HG03064 (cell line): ENCODE results near the gene STAT3.
"Not testable (repeated sequence)": the region's sequence is repeated elsewhere in the genome, so short reads cannot be mapped to it uniquely, and the experiment has no call there.

Experiments used
- ATAC-seq: cut with Tn5 transposase; IDR thresholded peaks from one replicate; pipeline ENCODE4 v1.9.1; 2021; ENCODE audit warnings: low read depth; ENCODE audit not compliant: unreplicated experiment

STAT3 gene

DNA sequence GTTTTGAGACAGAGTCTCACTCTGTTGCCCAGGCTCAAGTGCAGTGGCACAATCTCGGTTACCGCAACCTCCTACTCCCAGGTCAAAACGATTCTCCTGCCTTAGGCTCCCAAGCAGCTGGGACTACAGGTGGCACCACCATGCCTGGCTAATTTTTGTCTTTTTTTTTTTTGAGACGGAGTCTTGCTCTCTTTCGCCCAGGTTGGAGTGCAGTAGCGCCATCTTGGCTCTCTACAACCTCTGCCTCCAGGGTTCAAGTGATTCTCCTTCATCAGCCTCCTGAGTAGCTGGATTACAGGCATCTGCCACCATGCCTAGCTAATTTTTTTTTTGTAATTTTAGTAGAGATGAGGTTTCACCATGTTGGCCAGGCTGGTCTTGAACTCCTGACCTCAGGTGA lies 70.3 kb downstream of the STAT3 start:
- ATAC-seq: not testable (repeated sequence)

DNA sequence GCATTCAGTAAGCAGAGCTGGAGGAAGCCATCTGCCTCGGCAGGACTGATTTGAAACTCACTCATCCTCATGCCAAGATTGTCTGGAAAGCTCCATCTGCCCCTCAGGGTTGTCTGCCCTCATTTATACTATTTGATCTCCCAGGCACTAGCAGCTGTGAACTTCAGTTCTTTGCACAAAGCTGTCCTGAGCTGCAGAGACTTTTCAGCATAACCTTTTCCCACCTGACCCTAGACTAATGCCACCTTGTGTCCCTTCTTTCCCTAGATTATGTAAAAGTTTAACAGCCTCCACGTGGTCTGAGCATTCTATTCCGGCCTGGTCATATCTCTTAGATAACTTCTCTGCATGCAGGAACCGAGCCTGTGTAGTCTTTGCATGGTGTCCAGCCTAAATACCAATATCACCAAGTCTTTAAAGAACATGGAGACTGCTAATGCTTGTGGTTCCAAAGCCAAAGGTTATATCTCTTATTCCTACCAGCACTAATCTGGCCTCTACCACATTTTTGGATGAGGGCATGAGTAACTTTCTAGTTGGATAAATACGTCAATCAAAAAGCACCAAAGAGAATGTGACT lies 70.9 kb downstream of the STAT3 start:
- ATAC-seq: no peak

DNA sequence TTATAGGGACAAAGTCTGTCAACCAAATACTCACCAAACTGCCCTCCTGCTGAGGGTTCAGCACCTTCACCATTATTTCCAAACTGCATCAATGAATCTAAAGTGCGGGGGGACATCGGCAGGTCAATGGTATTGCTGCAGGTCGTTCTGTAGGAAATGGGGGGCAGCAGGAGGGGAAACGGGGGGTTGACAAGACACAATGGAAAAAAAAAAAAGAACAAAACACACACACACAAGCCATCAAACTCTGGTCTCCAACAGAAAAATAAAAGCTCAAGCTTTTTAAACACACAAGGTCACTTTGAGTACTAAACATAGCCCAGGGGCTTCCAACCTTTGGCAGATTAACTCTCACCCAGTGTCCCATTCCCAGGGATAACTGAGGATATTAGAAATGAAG lies 71.5 kb downstream of the STAT3 start:
- no peak for ATAC-seq

- no peak for ATAC-seq
Measured at GRCh38 chr17:42315402-42316156, 72.7 kb downstream of the STAT3 start.

DNA sequence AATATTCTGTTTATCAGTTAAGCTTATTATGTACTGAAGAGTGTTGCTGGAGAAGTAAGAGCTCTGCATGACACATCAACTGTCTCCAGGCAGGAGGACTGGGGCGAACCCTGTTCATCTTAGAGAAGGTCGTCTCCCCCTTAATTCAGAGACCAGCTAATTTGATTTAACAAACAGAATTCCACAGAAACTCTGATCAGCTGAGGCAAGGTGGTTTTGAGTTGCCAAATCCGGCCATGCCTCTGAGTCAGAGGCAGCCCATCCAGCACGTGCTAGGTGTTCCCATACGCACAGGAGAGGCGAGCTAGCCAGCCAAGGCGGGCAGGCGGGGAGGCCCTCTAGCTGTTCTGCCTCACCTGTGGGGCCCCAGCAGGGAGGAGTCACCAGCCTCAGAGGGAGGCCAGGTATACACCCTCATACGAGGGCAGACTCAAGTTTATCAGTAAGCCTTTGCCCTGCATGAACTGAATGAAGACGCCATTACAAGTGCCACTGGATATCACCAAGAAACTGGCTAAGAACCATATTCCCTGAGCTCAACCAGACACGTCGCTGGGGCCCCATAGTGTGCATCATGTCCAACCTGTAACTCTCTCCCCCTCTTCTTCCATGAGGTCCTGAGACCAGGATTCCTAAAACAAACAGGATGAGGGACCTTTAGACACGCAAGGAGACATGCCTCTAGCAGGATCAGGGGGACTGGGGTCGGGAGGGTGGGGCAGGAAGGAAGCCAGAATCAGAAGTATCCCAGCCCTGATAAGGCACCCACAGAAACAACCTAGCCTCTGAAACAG lies 74.3 kb downstream of the STAT3 start:
- no peak for ATAC-seq

- no peak for ATAC-seq
Measured at GRCh38 chr17:42313389-42313772, 74.9 kb downstream of the STAT3 start.

DNA sequence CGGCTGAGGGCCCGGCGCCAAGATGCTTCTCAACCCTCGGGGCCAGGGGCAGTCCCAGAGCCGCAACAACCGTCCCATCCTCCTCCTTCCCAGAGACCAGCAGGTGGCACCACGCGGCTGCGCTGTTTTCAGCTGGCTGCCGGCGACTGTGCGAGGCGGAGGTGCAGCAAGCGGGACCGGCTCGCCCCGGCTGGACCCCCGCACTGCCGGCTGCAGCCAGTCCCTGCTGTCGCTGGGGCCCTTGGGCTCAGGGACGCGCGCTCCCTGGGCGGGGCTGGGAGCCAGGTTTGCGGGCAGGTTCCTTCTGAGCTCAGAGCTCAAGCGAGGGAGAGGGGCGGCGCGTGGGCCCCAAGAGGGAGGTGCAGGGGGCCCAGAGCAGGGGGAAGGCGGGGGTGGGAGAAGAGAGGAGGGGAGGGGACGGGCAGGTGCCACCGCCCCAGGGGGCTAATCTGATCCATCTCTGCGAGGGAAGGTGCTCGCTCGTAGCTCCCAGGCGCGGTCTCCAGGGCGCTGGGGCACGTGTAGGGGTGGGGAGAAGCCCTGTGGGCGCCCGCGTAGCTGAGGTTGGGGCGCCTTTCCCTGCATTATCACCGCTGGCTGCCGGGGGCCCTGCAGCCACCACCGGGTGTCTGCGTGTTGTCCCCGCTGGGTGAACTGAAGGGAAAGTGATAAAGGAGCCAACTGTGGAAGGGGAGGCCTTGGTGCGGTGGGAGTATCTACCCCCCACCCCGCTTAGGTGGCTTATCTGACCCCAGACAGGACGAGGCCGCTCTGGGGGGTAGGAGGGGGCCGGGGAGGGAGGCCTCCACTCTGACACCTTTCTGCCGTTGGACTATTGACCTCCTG lies 75.7 kb downstream of the STAT3 start:
- no peak for ATAC-seq

DNA sequence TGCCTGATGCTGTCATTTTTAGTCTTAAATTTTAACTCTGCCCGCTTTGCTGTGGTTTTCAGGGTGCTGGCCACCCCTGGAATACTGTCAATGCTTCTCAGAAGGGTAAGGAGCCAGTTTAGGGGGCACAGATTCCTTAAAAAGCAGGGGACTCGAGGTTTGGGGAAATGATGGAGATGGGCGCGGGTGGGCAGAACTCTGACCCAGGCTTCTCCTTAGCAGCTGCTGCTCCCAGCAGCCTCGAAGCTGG lies 76.3 kb downstream of the STAT3 start:
- ATAC-seq: no peak

DNA sequence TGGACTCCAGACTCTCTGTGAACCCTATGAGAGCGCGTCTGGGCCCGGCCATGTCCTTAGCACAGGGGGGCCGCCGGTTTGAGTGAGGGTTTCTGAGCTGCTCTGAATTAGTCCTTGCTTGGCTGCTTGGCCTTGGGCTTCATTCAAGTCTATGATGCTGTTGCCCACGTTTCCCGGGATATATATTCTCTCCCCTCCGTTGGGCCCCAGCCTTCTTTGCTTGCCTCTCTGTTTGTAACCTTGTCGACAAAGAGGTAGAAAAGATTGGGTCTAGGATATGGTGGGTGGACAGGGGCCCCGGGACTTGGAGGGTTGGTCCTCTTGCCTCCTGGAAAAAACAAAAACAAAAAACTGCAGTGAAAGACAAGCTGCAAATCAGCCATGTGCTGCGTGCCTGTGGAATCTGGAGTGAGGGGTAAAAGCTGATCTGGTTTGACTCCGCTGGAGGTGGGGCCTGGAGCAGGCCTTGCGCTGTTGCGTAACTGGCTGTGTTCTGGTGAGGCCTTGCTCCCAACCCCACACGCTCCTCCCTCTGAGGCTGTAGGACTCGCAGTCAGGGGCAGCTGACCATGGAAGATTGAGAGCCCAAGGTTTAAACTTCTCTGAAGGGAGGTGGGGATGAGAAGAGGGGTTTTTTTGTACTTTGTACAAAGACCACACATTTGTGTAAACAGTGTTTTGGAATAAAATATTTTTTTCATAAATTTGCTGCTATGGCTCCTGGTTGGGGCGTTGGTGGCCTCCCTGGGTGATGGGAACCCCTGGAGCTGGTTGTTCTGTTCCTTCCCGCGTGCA lies 76.8 kb downstream of the STAT3 start:
- no peak for ATAC-seq

- no peak for ATAC-seq
Measured at GRCh38 chr17:42310787-42311215, 77.4 kb downstream of the STAT3 start.

GRCh38 chr17:42309986-42310786 lies 78.1 kb downstream of the STAT3 start:
- ATAC-seq: no peak

- no peak for ATAC-seq
Measured at GRCh38 chr17:42309142-42309541, 79.1 kb downstream of the STAT3 start.

DNA sequence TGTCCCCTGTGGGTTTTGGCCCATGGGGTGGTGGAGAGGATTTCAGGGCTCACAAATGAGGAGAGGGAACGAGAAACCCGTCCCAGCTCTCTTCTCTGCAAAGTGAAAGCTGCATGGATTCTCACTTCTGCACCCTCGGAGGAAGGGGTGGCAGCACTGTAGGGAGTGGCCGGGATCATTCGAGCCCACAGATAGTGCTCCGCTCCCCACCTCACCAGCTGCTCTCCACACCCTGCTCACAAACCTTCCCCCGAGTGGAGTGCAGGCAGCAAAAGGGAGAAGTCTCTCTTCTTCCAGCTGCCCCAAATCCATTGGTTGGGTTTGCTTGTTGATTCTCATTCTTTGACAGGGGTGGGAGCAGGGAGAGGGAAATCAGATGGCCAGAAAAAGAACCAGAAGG lies 79.8 kb downstream of the STAT3 start:
- no peak for ATAC-seq

DNA sequence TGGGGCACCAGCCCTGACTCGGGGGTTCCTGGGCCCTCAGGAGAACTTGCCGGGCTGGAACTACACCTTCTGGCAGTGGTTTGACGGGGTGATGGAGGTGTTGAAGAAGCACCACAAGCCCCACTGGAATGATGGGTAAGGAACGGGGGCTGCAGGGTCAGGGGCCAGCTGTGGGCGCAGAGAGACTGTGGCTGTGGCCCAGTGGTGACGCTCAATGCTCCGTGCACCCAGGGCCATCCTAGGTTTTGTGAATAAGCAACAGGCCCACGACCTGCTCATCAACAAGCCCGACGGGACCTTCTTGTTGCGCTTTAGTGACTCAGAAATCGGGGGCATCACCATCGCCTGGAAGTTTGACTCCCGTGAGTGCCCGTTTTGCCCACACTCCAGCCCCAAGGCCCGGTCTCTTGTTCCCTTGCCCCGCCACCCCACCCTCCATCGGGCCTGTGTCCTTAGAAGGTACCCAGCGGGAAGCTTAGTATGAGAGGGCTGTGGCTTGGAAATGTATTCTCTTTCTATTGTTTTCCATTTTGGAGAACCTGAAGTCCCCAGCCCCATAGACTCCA lies 80.8 kb downstream of the STAT3 start:
- ATAC-seq: no peak

GRCh38 chr17:42306385-42306667 lies 81.9 kb downstream of the STAT3 start:
- ATAC-seq: no peak

DNA sequence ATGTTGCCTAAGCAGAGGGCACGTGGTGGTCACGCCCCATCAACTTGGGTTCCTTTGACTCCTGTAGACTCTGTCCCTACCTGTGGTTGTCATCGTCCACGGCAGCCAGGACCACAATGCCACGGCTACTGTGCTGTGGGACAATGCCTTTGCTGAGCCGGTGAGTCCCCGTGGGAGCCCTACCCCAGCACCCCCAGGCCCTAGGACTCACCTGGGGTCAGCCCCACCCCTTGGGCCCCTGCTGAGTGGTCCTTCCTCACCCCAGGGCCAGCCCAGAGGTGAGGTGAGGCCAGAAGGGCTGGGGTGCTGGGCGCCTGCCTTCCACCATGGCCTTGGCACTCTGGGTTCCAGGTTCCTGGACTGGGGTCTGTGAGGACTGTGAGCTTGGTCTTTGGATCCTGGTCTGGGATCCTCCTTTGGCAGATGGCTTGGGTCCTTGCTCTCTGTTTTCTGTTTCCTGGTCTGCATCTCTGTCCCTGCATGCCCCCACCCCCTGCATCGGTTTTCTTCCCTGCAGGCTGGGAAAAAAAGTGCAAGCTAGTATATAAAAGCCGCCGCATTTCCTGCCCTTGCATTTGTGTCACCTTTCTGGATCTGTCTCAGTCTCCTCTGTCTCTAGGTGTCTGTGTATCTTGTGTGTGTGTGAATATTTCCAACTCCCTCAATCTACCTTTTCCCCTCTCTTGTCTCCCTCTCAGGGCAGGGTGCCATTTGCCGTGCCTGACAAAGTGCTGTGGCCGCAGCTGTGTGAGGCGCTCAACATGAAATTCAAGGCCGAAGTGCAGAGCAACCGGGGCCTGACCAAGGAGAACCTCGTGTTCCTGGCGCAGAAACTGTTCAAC lies 82.5 kb downstream of the STAT3 start:
- no peak for ATAC-seq

- ATAC-seq: not testable (repeated sequence)
Measured at GRCh38 chr17:42305031-42305330, 83.3 kb downstream of the STAT3 start.

GRCh38 chr17:42304187-42305030 lies 83.8 kb downstream of the STAT3 start:
- ATAC-seq: no peak
